Ovary (tissue), 3 donors: ENCODE measurements around the gene PTAR1.

Experiments
- EP300 ChIP-seq: sonication (generic); formaldehyde crosslinking; IDR thresholded peaks from one replicate; pipeline ENCODE4 v1.6.1; 2017; ENCODE audit warnings: antibody characterized with exemption
- POLR2A ChIP-seq: fragments of 450-650 bp; IDR thresholded peaks from one replicate; pipeline ENCODE4 v1.6.1; 2017; ENCODE audit warnings: antibody characterized with exemption, mild to moderate bottlenecking, moderate library complexity
- TF ChIP-seq, protein P1 (sequence below), 3 donors: fragments of 450-650 bp in 2 of 3; fragments of 200-600 bp in 1 of 3; IDR thresholded peaks; one replicate each; pipeline versions ENCODE4 v1.5.1 to v1.8.0; 2016 to 2022; ENCODE audit warnings: antibody characterized with exemption in 3 of 3, mild to moderate bottlenecking in 1 of 3
- donor health status: DM: no; HTN: no; CAD: no.

DNA sequence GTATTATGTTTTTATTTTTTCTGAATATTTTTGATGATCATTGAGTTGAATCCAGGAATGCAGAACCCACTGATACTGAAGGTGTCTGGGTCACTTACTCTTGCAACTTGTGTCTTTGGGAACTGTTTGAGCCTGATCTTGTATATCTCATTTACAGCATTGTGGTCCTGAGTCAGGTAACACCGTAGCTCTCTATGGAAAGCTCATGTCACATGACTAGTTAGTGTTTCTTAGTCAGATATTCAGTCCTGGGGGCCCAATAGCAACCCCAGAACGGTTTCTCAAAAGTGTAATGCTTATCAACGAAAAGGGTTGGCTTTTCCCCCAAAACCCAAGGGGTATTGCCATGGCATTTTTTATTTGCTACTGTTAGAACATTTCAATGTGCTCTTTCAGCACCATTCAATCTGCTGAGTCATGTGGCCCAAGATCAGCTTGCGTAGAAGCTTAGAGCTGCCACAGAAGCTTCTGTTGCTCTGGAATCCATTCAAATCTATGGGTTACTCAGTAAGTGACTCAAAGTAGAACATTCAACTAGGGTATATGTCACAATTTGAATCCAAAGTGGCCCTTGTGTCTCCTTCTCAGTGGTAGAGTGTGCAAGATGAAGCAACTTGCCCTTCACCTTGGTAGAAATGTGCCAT lies 12.1 kb upstream of the PTAR1 start:
- TF ChIP-seq, protein P1, sequence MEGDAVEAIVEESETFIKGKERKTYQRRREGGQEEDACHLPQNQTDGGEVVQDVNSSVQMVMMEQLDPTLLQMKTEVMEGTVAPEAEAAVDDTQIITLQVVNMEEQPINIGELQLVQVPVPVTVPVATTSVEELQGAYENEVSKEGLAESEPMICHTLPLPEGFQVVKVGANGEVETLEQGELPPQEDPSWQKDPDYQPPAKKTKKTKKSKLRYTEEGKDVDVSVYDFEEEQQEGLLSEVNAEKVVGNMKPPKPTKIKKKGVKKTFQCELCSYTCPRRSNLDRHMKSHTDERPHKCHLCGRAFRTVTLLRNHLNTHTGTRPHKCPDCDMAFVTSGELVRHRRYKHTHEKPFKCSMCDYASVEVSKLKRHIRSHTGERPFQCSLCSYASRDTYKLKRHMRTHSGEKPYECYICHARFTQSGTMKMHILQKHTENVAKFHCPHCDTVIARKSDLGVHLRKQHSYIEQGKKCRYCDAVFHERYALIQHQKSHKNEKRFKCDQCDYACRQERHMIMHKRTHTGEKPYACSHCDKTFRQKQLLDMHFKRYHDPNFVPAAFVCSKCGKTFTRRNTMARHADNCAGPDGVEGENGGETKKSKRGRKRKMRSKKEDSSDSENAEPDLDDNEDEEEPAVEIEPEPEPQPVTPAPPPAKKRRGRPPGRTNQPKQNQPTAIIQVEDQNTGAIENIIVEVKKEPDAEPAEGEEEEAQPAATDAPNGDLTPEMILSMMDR (IDR thresholded peaks at IDR 0.05): no peak
- no peak for TF ChIP-seq POLR2A
- no peak for TF ChIP-seq EP300
